IMR-90 (cell line): ENCODE results near the gene NBPF8. TPM values are rescaled to one million over a fixed set of nuclear protein-coding genes. Genes with fewer than 3 reads are reported as not detected.
"Not testable (repeated sequence)": the region's sequence is repeated elsewhere in the genome, so short reads cannot be mapped to it uniquely, and the experiment has no call there.

Experiments used
- ATAC-seq: fragments of 200-7000 bp; cut with Tn5 transposase; 2 replicates; pipeline ENCODE4 v1.9.1; 2020; ENCODE audit warnings: low read depth, mild to moderate bottlenecking, moderate library complexity
- BruUV-seq: library from RNA; stranded (reverse); fragments of 400-500 nt; replicated peaks from 2 replicates; lab custom pipeline; 2021; lab: Mats Ljungman, UMichigan
- CTCF ChIA-PET: fragments of 300-600 bp; formaldehyde crosslinking; extraction: SDS; loops from one replicate; lab custom pipeline; 2021; ENCODE audit warnings: antibody characterized with exemption; lab: Yijun Ruan, JAX
- POLR2A ChIA-PET: fragments of 300-600 bp; sonication (Branson Sonifier 250); formaldehyde crosslinking; loops from one replicate; lab custom pipeline; 2022; ENCODE audit warnings: antibody characterized with exemption; ENCODE audit not compliant: unreplicated experiment; lab: Charles Lee
- DNase-seq: peaks from one replicate; pipeline ENCODE4 v3.0.0; 2013
- H2AFZ ChIP-seq: replicated peaks from 2 replicates; pipeline ENCODE3; 2013; ENCODE audit warnings: low read length, mild to moderate bottlenecking; ENCODE audit not compliant: poor library complexity
- H2AK5ac ChIP-seq: 2 replicates; pipeline ENCODE4 v1.6.1; 2013; ENCODE audit warnings: low read depth, low read length, inconsistent platforms
- H2AK9ac ChIP-seq: replicated peaks from 2 replicates; pipeline ENCODE3; 2013; ENCODE audit warnings: mild to moderate bottlenecking, low read depth, low read length, moderate library complexity; ENCODE audit not compliant: poor library complexity
- H2BK120ac ChIP-seq: 2 replicates; pipeline ENCODE4 v1.6.1; 2013; ENCODE audit warnings: low read depth, low read length, inconsistent platforms
- H2BK15ac ChIP-seq: 3 replicates; pipeline ENCODE4 v1.6.1; 2013; ENCODE audit warnings: low read depth, low read length, inconsistent platforms
- H2BK20ac ChIP-seq: 2 replicates; pipeline ENCODE4 v1.6.1; 2013; ENCODE audit warnings: low read depth, mild to moderate bottlenecking, inconsistent platforms, low read length, moderate library complexity
- H2BK5ac ChIP-seq: 2 replicates; pipeline ENCODE4 v1.6.1; 2013; ENCODE audit warnings: mild to moderate bottlenecking, low read depth, low read length, inconsistent platforms; ENCODE audit not compliant: poor library complexity, severe bottlenecking
- H3K14ac ChIP-seq: replicated peaks from 2 replicates; pipeline ENCODE4 v1.6.1; 2013; ENCODE audit warnings: low read depth, low read length, inconsistent platforms
- H3K18ac ChIP-seq: 2 replicates; pipeline ENCODE4 v1.6.1; 2013; ENCODE audit warnings: low read depth, low read length, control low read depth
- H3K23ac ChIP-seq: 2 replicates; pipeline ENCODE4 v1.6.1; 2013; ENCODE audit warnings: low read depth, low read length, inconsistent platforms
- H3K27ac ChIP-seq: 2 replicates; pipeline ENCODE4 v1.5.1; 2013; ENCODE audit warnings: mild to moderate bottlenecking, control low read depth, low read length; ENCODE audit not compliant: insufficient read depth
- H3K27me3 ChIP-seq: 2 replicates; pipeline ENCODE4 v1.6.1; 2013; ENCODE audit warnings: low read length; ENCODE audit not compliant: control insufficient read depth, insufficient read depth
- H3K36me3 ChIP-seq: 2 replicates; pipeline ENCODE4 v1.6.1; 2013; ENCODE audit warnings: low read length, mixed read lengths; ENCODE audit not compliant: control insufficient read depth, insufficient read depth
- H3K4ac ChIP-seq: 2 replicates; pipeline ENCODE4 v1.6.1; 2013; ENCODE audit warnings: low read depth, low read length, inconsistent platforms
- H3K4me1 ChIP-seq: 2 replicates; pipeline ENCODE4 v1.6.1; 2013; ENCODE audit warnings: low read length, mixed read lengths; ENCODE audit not compliant: control insufficient read depth, insufficient read depth
- H3K4me2 ChIP-seq: 2 replicates; pipeline ENCODE4 v1.6.1; 2013; ENCODE audit warnings: low read depth, mild to moderate bottlenecking, control low read depth, low read length, moderate library complexity
- H3K4me3 ChIP-seq: 2 replicates; pipeline ENCODE4 v1.5.1; 2013; ENCODE audit warnings: low read depth, mild to moderate bottlenecking, control low read depth, low read length, moderate library complexity; ENCODE audit not compliant: insufficient read depth
- H3K56ac ChIP-seq: 2 replicates; pipeline ENCODE4 v1.6.1; 2013; ENCODE audit warnings: low read length, inconsistent platforms; ENCODE audit not compliant: insufficient read depth; ENCODE audit errors: extremely low read depth
- H3K79me1 ChIP-seq, 2 experiments: 2 replicates each; pipeline ENCODE4 v1.6.1; 2013; ENCODE audit warnings: low read length in 2 of 2, inconsistent platforms in 1 of 2, low read depth in 1 of 2
- H3K9ac ChIP-seq: 2 replicates; pipeline ENCODE4 v1.6.1; 2013; ENCODE audit warnings: low read depth, low read length, control low read depth
- H3K9me1 ChIP-seq: 2 replicates; pipeline ENCODE4 v1.6.1; 2013; ENCODE audit warnings: low read length, inconsistent platforms; ENCODE audit not compliant: insufficient read depth
- H3K9me3 ChIP-seq: 2 replicates; pipeline ENCODE4 v1.6.1; 2013; ENCODE audit warnings: low read length; ENCODE audit not compliant: control insufficient read depth, insufficient read depth
- H4K20me1 ChIP-seq: 2 replicates; pipeline ENCODE4 v1.6.1; 2013; ENCODE audit warnings: low read length, inconsistent platforms; ENCODE audit not compliant: insufficient read depth
- H4K5ac ChIP-seq: 2 replicates; pipeline ENCODE4 v1.6.1; 2013; ENCODE audit warnings: mild to moderate bottlenecking, low read depth, low read length, control low read depth
- H4K8ac ChIP-seq, 2 experiments: 2 replicates each; pipeline ENCODE4 v1.6.1; 2013; ENCODE audit warnings: low read depth in 2 of 2, low read length in 2 of 2, control low read depth in 1 of 2, inconsistent platforms in 1 of 2
- H4K91ac ChIP-seq: 2 replicates; pipeline ENCODE4 v1.6.1; 2013; ENCODE audit warnings: low read depth, low read length, inconsistent platforms; ENCODE audit not compliant: insufficient read depth
- RAD21 ChIP-seq: IDR thresholded peaks from 2 replicates; pipeline ENCODE4 v1.6.1; 2012; ENCODE audit warnings: low read length, improper control_type of control experiment
- WGBS, 2 experiments: methylation state at CpG; one replicate each; pipeline versions ENCODE4 v1.1.5 to v1.1.7; 2013; ENCODE audit warnings: missing lambda C conversion rate in 2 of 2; ENCODE audit not compliant: insufficient read length in 1 of 2; ENCODE audit errors: extremely low coverage in 2 of 2; 5-methylcytosine and 5-hydroxymethylcytosine counted together
- dilution Hi-C: fragments of 300-500 bp; cut with HindIII; formaldehyde crosslinking; loops from one replicate; pipeline ENCODE4 v1.14.3; 2018; ENCODE audit warnings: low sequenced_read_pairs; ENCODE audit not compliant: unreplicated experiment
- in situ Hi-C: fragments of 300-500 bp; cut with MboI; formaldehyde crosslinking; loops from 3 replicates; pipeline ENCODE4 v1.14.3; 2019; ENCODE audit warnings: low sequenced_read_pairs, inconsistent platforms, mixed read lengths
- intact Hi-C: fragments of 100-400 bp; cut with micrococcal nuclease; formaldehyde crosslinking; loops from 2 replicates; pipeline ENCODE4 v1.10.0; 2022
- polyA plus RNA-seq, 3 experiments: library from polyadenylated mRNA; depleted of rRNA; stranded (reverse); fragments of >200 nt; gene quantifications; 2 replicates each; pipeline ENCODE4 v1.2.3, GENCODE V29; 2012; ENCODE audit warnings: low replicate concordance in 1 of 3
- total RNA-seq: library from RNA; depleted of rRNA; stranded (reverse); fragments of >200 nt; gene quantifications from 2 replicates; pipeline ENCODE4 v1.2.3, GENCODE V29; 2012

The NBPF8 gene
- total and polyA plus RNA-seq, 2 of the 4 experiments (the other 2 are of a cell fraction) = 13.4 to 29.4 TPM

DNA sequence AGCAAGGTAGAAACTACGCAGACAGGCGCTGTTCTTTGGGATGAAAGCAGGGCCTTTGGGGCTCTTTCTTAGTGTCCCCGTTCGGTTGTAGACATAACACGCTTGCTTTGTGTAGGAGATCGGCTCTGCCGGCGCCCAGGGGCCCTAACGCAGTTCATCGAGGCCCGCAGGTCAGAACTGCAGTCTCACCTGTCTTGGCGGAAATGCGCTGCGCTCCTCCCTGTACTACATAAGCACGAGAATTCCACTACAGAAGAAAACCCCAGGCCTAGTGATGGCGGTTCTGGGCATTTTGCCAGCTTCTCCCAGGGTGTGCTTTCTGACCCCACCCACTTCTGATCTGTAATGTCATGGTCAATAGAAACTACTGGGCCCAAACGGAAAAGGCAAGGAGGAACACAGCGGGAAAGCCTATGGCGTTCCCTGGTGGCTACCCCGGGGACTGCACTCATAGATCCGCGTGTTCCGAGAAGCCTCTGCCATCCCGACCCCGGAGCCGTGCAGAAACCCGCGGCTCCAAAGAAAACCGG, 26.2 kb upstream of the NBPF8 start:
- H3K23ac ChIP-seq, in situ Hi-C loops, BruUV-seq: not testable (repeated sequence)

GRCh38 chr1:120391365-120391764, 23.5 kb upstream of the NBPF8 start:
- H3K9me1 ChIP-seq, H3K27ac ChIP-seq, H2BK5ac ChIP-seq, POLR2A ChIA-PET, H2BK20ac ChIP-seq, ATAC-seq, H4K5ac ChIP-seq, H2AK9ac ChIP-seq, CTCF ChIA-PET, H3K14ac ChIP-seq, H3K9me3 ChIP-seq, intact Hi-C loops, H4K8ac ChIP-seq, DNase-seq, H3K79me1 ChIP-seq, H2AK5ac ChIP-seq, H3K4me3 ChIP-seq, H2BK120ac ChIP-seq, H3K27me3 ChIP-seq, H3K4ac ChIP-seq, H3K36me3 ChIP-seq, H3K4me1 ChIP-seq, H3K56ac ChIP-seq, H3K4me2 ChIP-seq, in situ Hi-C loops, H3K23ac ChIP-seq, H3K18ac ChIP-seq, H4K20me1 ChIP-seq, H2BK15ac ChIP-seq, H2AFZ ChIP-seq, dilution Hi-C loops, BruUV-seq, H3K9ac ChIP-seq, H4K91ac ChIP-seq: not testable (repeated sequence)
- WGBS, 2 experiments = 80% methylated on average over 1 of the region's 4 CpGs; no CpG with 5 or more reads in 1 of the 2 experiments

More for the DNA sequence above, 26.2 kb upstream of the NBPF8 start:
- H2AFZ ChIP-seq, H4K5ac ChIP-seq, H3K4ac ChIP-seq, intact Hi-C loops, H3K4me2 ChIP-seq, H2BK120ac ChIP-seq, H3K9me3 ChIP-seq, H2BK20ac ChIP-seq, H4K8ac ChIP-seq, H3K9me1 ChIP-seq, H2AK9ac ChIP-seq, CTCF ChIA-PET, ATAC-seq, POLR2A ChIA-PET, H3K4me1 ChIP-seq, H2BK5ac ChIP-seq, dilution Hi-C loops, H3K27me3 ChIP-seq, H3K27ac ChIP-seq, H3K18ac ChIP-seq, H3K79me1 ChIP-seq, H4K20me1 ChIP-seq, H2BK15ac ChIP-seq, H3K9ac ChIP-seq, H3K4me3 ChIP-seq, H3K14ac ChIP-seq, H3K56ac ChIP-seq, H2AK5ac ChIP-seq, H4K91ac ChIP-seq, H3K36me3 ChIP-seq: not testable (repeated sequence)
- no CpG with 5 or more reads among the region's 29 CpGs for WGBS, 2 experiments
- DNase-seq = peak; percentile 43
- 0 out of 2 replicates have a peak, but pooled peaks have one; percentile 13 for TF ChIP-seq RAD21
